IMR-90 (cell line): ENCODE results near the gene RAB3GAP2. TPM values are rescaled to one million over a fixed set of nuclear protein-coding genes. Genes with fewer than 3 reads are reported as not detected.
"Not testable (repeated sequence)": the region's sequence is repeated elsewhere in the genome, so short reads cannot be mapped to it uniquely, and the experiment has no call there.

Experiments used
- ATAC-seq: fragments of 200-7000 bp; cut with Tn5 transposase; 2 replicates; pipeline ENCODE4 v1.9.1; 2020; ENCODE audit warnings: low read depth, mild to moderate bottlenecking, moderate library complexity
- BruUV-seq: library from RNA; stranded (reverse); fragments of 400-500 nt; replicated peaks from 2 replicates; lab custom pipeline; 2021; lab: Mats Ljungman, UMichigan
- CTCF ChIA-PET: fragments of 300-600 bp; formaldehyde crosslinking; extraction: SDS; loops from one replicate; lab custom pipeline; 2021; ENCODE audit warnings: antibody characterized with exemption; lab: Yijun Ruan, JAX
- POLR2A ChIA-PET: fragments of 300-600 bp; sonication (Branson Sonifier 250); formaldehyde crosslinking; loops from one replicate; lab custom pipeline; 2022; ENCODE audit warnings: antibody characterized with exemption; ENCODE audit not compliant: unreplicated experiment; lab: Charles Lee
- DNase-seq: peaks from one replicate; pipeline ENCODE4 v3.0.0; 2013
- H2AFZ ChIP-seq: replicated peaks from 2 replicates; pipeline ENCODE3; 2013; ENCODE audit warnings: low read length, mild to moderate bottlenecking; ENCODE audit not compliant: poor library complexity
- H2AK5ac ChIP-seq: 2 replicates; pipeline ENCODE4 v1.6.1; 2013; ENCODE audit warnings: low read depth, low read length, inconsistent platforms
- H2AK9ac ChIP-seq: replicated peaks from 2 replicates; pipeline ENCODE3; 2013; ENCODE audit warnings: mild to moderate bottlenecking, low read depth, low read length, moderate library complexity; ENCODE audit not compliant: poor library complexity
- H2BK120ac ChIP-seq: 2 replicates; pipeline ENCODE4 v1.6.1; 2013; ENCODE audit warnings: low read depth, low read length, inconsistent platforms
- H2BK15ac ChIP-seq: 3 replicates; pipeline ENCODE4 v1.6.1; 2013; ENCODE audit warnings: low read depth, low read length, inconsistent platforms
- H2BK20ac ChIP-seq: 2 replicates; pipeline ENCODE4 v1.6.1; 2013; ENCODE audit warnings: low read depth, mild to moderate bottlenecking, inconsistent platforms, low read length, moderate library complexity
- H2BK5ac ChIP-seq: 2 replicates; pipeline ENCODE4 v1.6.1; 2013; ENCODE audit warnings: mild to moderate bottlenecking, low read depth, low read length, inconsistent platforms; ENCODE audit not compliant: poor library complexity, severe bottlenecking
- H3K14ac ChIP-seq: replicated peaks from 2 replicates; pipeline ENCODE4 v1.6.1; 2013; ENCODE audit warnings: low read depth, low read length, inconsistent platforms
- H3K18ac ChIP-seq: 2 replicates; pipeline ENCODE4 v1.6.1; 2013; ENCODE audit warnings: low read depth, low read length, control low read depth
- H3K23ac ChIP-seq: 2 replicates; pipeline ENCODE4 v1.6.1; 2013; ENCODE audit warnings: low read depth, low read length, inconsistent platforms
- H3K27ac ChIP-seq: 2 replicates; pipeline ENCODE4 v1.5.1; 2013; ENCODE audit warnings: mild to moderate bottlenecking, control low read depth, low read length; ENCODE audit not compliant: insufficient read depth
- H3K27me3 ChIP-seq: 2 replicates; pipeline ENCODE4 v1.6.1; 2013; ENCODE audit warnings: low read length; ENCODE audit not compliant: control insufficient read depth, insufficient read depth
- H3K36me3 ChIP-seq: 2 replicates; pipeline ENCODE4 v1.6.1; 2013; ENCODE audit warnings: low read length, mixed read lengths; ENCODE audit not compliant: control insufficient read depth, insufficient read depth
- H3K4ac ChIP-seq: 2 replicates; pipeline ENCODE4 v1.6.1; 2013; ENCODE audit warnings: low read depth, low read length, inconsistent platforms
- H3K4me1 ChIP-seq: 2 replicates; pipeline ENCODE4 v1.6.1; 2013; ENCODE audit warnings: low read length, mixed read lengths; ENCODE audit not compliant: control insufficient read depth, insufficient read depth
- H3K4me2 ChIP-seq: 2 replicates; pipeline ENCODE4 v1.6.1; 2013; ENCODE audit warnings: low read depth, mild to moderate bottlenecking, control low read depth, low read length, moderate library complexity
- H3K4me3 ChIP-seq: 2 replicates; pipeline ENCODE4 v1.5.1; 2013; ENCODE audit warnings: low read depth, mild to moderate bottlenecking, control low read depth, low read length, moderate library complexity; ENCODE audit not compliant: insufficient read depth
- H3K56ac ChIP-seq: 2 replicates; pipeline ENCODE4 v1.6.1; 2013; ENCODE audit warnings: low read length, inconsistent platforms; ENCODE audit not compliant: insufficient read depth; ENCODE audit errors: extremely low read depth
- H3K79me1 ChIP-seq, 2 experiments: 2 replicates each; pipeline ENCODE4 v1.6.1; 2013; ENCODE audit warnings: low read length in 2 of 2, inconsistent platforms in 1 of 2, low read depth in 1 of 2
- H3K9ac ChIP-seq: 2 replicates; pipeline ENCODE4 v1.6.1; 2013; ENCODE audit warnings: low read depth, low read length, control low read depth
- H3K9me1 ChIP-seq: 2 replicates; pipeline ENCODE4 v1.6.1; 2013; ENCODE audit warnings: low read length, inconsistent platforms; ENCODE audit not compliant: insufficient read depth
- H3K9me3 ChIP-seq: 2 replicates; pipeline ENCODE4 v1.6.1; 2013; ENCODE audit warnings: low read length; ENCODE audit not compliant: control insufficient read depth, insufficient read depth
- H4K20me1 ChIP-seq: 2 replicates; pipeline ENCODE4 v1.6.1; 2013; ENCODE audit warnings: low read length, inconsistent platforms; ENCODE audit not compliant: insufficient read depth
- H4K5ac ChIP-seq: 2 replicates; pipeline ENCODE4 v1.6.1; 2013; ENCODE audit warnings: mild to moderate bottlenecking, low read depth, low read length, control low read depth
- H4K8ac ChIP-seq, 2 experiments: 2 replicates each; pipeline ENCODE4 v1.6.1; 2013; ENCODE audit warnings: low read depth in 2 of 2, low read length in 2 of 2, control low read depth in 1 of 2, inconsistent platforms in 1 of 2
- H4K91ac ChIP-seq: 2 replicates; pipeline ENCODE4 v1.6.1; 2013; ENCODE audit warnings: low read depth, low read length, inconsistent platforms; ENCODE audit not compliant: insufficient read depth
- RAD21 ChIP-seq: IDR thresholded peaks from 2 replicates; pipeline ENCODE4 v1.6.1; 2012; ENCODE audit warnings: low read length, improper control_type of control experiment
- SMC3 ChIP-seq: fragments of 150-350 bp; IDR thresholded peaks from 2 replicates; pipeline ENCODE4 v1.6.1; 2016; ENCODE audit warnings: low read depth, mild to moderate bottlenecking, antibody characterized with exemption, low read length, moderate library complexity
- WGBS, 2 experiments: methylation state at CpG; one replicate each; pipeline versions ENCODE4 v1.1.5 to v1.1.7; 2013; ENCODE audit warnings: missing lambda C conversion rate in 2 of 2; ENCODE audit not compliant: insufficient read length in 1 of 2; ENCODE audit errors: extremely low coverage in 2 of 2; 5-methylcytosine and 5-hydroxymethylcytosine counted together
- dilution Hi-C: fragments of 300-500 bp; cut with HindIII; formaldehyde crosslinking; loops from one replicate; pipeline ENCODE4 v1.14.3; 2018; ENCODE audit warnings: low sequenced_read_pairs; ENCODE audit not compliant: unreplicated experiment
- in situ Hi-C: fragments of 300-500 bp; cut with MboI; formaldehyde crosslinking; loops from 3 replicates; pipeline ENCODE4 v1.14.3; 2019; ENCODE audit warnings: low sequenced_read_pairs, inconsistent platforms, mixed read lengths
- intact Hi-C: fragments of 100-400 bp; cut with micrococcal nuclease; formaldehyde crosslinking; loops from 2 replicates; pipeline ENCODE4 v1.10.0; 2022
- polyA plus RNA-seq, 3 experiments: library from polyadenylated mRNA; depleted of rRNA; stranded (reverse); fragments of >200 nt; gene quantifications; 2 replicates each; pipeline ENCODE4 v1.2.3, GENCODE V29; 2012; ENCODE audit warnings: low replicate concordance in 1 of 3
- total RNA-seq: library from RNA; depleted of rRNA; stranded (reverse); fragments of >200 nt; gene quantifications from 2 replicates; pipeline ENCODE4 v1.2.3, GENCODE V29; 2012
- TF ChIP-seq, protein P1 (sequence below): conservative IDR thresholded peaks from 2 replicates; pipeline ENCODE4 v1.5.1; 2012; ENCODE audit warnings: mild to moderate bottlenecking, low read depth, low read length, improper control_type of control experiment

The RAB3GAP2 gene
- total and polyA plus RNA-seq, 2 of the 4 experiments (the other 2 are of a cell fraction), result 12.3 to 37.8 TPM

GRCh38 chr1:220218397-220219135, 53.7 kb downstream of the RAB3GAP2 start:
- Histone ChIP-seq H3K79me1 (peaks cover 14 to 37% of the 10 kb centered on the region in 2 experiments), H4K20me1 (peaks cover 18% of the 10 kb centered on the region)
- H3K9me3 ChIP-seq, H3K56ac ChIP-seq, H2BK5ac ChIP-seq, H4K91ac ChIP-seq, H2AFZ ChIP-seq, H3K27ac ChIP-seq, H3K4ac ChIP-seq, H3K18ac ChIP-seq, H3K4me2 ChIP-seq, H2BK20ac ChIP-seq, H4K8ac ChIP-seq, in situ Hi-C loops, H3K9ac ChIP-seq, H3K9me1 ChIP-seq, H2BK15ac ChIP-seq, H2AK9ac ChIP-seq, H2BK120ac ChIP-seq, H3K4me1 ChIP-seq, H3K27me3 ChIP-seq, dilution Hi-C loops, H3K14ac ChIP-seq, H2AK5ac ChIP-seq, H3K36me3 ChIP-seq, H4K5ac ChIP-seq, POLR2A ChIA-PET, H3K4me3 ChIP-seq, H3K23ac ChIP-seq, BruUV-seq: not testable (repeated sequence)
- ATAC-seq (peak; percentile 79), DNase-seq (peak; percentile 71)
- intact Hi-C loops, result loop anchor here (2.0 to 10.0 kb wide), 2 partner anchors 306 to 558 kb away; partner anchors contain the start of gene MARK1
- CTCF ChIA-PET, result interaction anchor here (0.5 to 1.4 kb wide), 5 partner anchors 8 to 558 kb away, joined by 3 to 6 read pairs (median 5); no protein-coding TSS in a partner anchor
- no CpG with 5 or more reads among the region's 6 CpGs for WGBS, 2 experiments
- TF ChIP-seq RAD21 (peak; percentile 57), SMC3 (peak; percentile 49)
- TF ChIP-seq, protein P1, sequence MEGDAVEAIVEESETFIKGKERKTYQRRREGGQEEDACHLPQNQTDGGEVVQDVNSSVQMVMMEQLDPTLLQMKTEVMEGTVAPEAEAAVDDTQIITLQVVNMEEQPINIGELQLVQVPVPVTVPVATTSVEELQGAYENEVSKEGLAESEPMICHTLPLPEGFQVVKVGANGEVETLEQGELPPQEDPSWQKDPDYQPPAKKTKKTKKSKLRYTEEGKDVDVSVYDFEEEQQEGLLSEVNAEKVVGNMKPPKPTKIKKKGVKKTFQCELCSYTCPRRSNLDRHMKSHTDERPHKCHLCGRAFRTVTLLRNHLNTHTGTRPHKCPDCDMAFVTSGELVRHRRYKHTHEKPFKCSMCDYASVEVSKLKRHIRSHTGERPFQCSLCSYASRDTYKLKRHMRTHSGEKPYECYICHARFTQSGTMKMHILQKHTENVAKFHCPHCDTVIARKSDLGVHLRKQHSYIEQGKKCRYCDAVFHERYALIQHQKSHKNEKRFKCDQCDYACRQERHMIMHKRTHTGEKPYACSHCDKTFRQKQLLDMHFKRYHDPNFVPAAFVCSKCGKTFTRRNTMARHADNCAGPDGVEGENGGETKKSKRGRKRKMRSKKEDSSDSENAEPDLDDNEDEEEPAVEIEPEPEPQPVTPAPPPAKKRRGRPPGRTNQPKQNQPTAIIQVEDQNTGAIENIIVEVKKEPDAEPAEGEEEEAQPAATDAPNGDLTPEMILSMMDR, result peak; percentile 56
